ENCODE measurements around the gene ZNF664.

Gene ZNF664

GRCh38 chr12:124044809-124045321 lies 71.8 kb downstream of the ZNF664 start:
- no peak for DNase-seq (ENCODE audit: low read depth)
- TF ChIP-seq, protein P1, sequence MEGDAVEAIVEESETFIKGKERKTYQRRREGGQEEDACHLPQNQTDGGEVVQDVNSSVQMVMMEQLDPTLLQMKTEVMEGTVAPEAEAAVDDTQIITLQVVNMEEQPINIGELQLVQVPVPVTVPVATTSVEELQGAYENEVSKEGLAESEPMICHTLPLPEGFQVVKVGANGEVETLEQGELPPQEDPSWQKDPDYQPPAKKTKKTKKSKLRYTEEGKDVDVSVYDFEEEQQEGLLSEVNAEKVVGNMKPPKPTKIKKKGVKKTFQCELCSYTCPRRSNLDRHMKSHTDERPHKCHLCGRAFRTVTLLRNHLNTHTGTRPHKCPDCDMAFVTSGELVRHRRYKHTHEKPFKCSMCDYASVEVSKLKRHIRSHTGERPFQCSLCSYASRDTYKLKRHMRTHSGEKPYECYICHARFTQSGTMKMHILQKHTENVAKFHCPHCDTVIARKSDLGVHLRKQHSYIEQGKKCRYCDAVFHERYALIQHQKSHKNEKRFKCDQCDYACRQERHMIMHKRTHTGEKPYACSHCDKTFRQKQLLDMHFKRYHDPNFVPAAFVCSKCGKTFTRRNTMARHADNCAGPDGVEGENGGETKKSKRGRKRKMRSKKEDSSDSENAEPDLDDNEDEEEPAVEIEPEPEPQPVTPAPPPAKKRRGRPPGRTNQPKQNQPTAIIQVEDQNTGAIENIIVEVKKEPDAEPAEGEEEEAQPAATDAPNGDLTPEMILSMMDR (IDR thresholded peaks at IDR 0.05; ENCODE audit: control insufficient read depth, extremely low read depth, insufficient read depth) = no peak
- H3K4me3 ChIP-seq (ENCODE audit: low read depth, low read length) = no peak overlapping the region

GRCh38 chr12:124045671-124046455 lies 72.8 kb downstream of the ZNF664 start:
- DNase-seq (ENCODE audit: low read depth) = no peak
- TF ChIP-seq, protein P1 (IDR thresholded peaks at IDR 0.05; ENCODE audit: control insufficient read depth, extremely low read depth, insufficient read depth) = no peak
- no peak overlapping the region for H3K4me3 ChIP-seq (ENCODE audit: low read depth, low read length)

DNA sequence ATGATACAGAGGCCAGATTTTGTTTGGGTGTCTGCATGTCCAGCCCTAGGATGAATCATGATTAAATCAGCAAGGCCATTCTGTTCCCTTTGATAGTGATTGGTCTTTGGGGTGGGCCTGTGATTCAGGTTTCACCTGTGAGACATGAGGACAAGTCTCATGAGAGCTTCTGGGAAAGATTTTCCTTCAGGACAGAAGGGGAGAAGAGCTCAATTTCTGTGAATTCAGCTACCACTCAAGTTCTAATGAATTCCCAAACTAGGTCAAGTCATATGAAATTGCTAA lies 73.4 kb downstream of the ZNF664 start:
- DNase-seq (ENCODE audit: low read depth) = no peak
- H3K4me3 ChIP-seq (ENCODE audit: low read depth, low read length) = no peak overlapping the region
- TF ChIP-seq, protein P1 (IDR thresholded peaks at IDR 0.05; ENCODE audit: control insufficient read depth, extremely low read depth, insufficient read depth) = no peak

GRCh38 chr12:124047045-124047566 lies 74.1 kb downstream of the ZNF664 start:
- TF ChIP-seq, protein P1 (IDR thresholded peaks at IDR 0.05; ENCODE audit: control insufficient read depth, extremely low read depth, insufficient read depth) = no peak
- no peak overlapping the region for H3K4me3 ChIP-seq (ENCODE audit: low read depth, low read length)

GRCh38 chr12:124049451-124050094 lies 76.6 kb downstream of the ZNF664 start:
- DNase-seq (ENCODE audit: low read depth) = peak; percentile 7
- no peak overlapping the region for H3K4me3 ChIP-seq (ENCODE audit: low read depth, low read length)
- TF ChIP-seq, protein P1 (IDR thresholded peaks at IDR 0.05; ENCODE audit: control insufficient read depth, extremely low read depth, insufficient read depth) = no peak

More at GRCh38 chr12:124047045-124047566, 74.1 kb downstream of the ZNF664 start:
- no peak for DNase-seq (ENCODE audit: low read depth)

GRCh38 chr12:124053851-124054250 lies 80.8 kb downstream of the ZNF664 start:
- TF ChIP-seq, protein P1 (IDR thresholded peaks at IDR 0.05; ENCODE audit: control insufficient read depth, extremely low read depth, insufficient read depth) = peak; percentile 52
- H3K4me3 ChIP-seq (ENCODE audit: low read depth, low read length) = no peak overlapping the region
- no peak for DNase-seq (ENCODE audit: low read depth)

All from LNCaP clone FGC (cell line).